ENCODE measurements around the gene BMP7.

Gene BMP7

DNA sequence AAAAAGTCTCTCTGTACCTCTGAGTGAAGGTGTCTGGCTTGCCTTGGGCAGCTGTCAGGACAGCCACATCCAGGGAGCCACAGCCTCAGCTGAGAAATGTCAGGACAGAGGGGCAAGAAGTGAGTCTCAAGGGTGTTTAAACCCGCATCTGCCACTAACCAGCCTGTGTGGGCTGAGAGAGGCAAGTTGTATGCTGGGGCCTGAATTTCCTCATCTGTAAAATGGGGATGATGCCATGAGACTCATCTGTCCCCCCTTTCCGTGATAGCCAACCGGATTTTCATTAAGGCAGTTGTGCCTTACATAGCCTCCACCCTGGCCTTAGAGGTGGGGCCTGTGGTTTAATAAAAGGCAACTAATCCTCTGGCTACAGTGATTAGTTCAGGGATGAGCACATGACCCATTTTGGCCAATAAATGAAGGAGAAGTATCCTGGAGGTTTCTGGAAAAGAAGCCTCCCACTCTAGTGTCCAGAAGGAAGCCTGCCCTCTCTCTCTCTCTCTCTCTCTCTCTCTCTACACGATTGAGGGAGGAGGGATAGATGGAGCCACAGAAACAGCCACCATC is 79.3 kb downstream of the BMP7 start:
- DNase-seq = no peak

DNA sequence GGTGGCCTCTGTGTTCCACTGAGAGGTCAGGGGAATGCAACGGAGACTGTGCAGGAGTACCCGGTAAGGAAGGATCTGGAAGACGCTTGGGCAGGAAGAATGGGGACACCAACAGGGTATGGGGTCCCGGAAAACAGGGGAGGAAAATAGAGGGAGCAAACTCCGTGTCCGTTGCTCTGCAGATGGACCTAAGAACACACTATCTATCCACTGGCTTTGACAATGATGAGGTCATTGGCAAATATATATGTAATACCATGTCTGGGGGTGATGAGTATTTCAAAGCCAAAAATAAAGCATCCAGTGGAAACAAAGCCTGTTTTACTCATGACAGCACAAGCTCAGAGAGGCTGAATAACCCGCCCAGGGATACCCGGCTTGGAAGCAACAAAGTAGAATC is 80.2 kb downstream of the BMP7 start:
- DNase-seq = no peak

GRCh38 chr20:57185188-57185743 is 81.2 kb downstream of the BMP7 start:
- DNase-seq = no peak

DNA sequence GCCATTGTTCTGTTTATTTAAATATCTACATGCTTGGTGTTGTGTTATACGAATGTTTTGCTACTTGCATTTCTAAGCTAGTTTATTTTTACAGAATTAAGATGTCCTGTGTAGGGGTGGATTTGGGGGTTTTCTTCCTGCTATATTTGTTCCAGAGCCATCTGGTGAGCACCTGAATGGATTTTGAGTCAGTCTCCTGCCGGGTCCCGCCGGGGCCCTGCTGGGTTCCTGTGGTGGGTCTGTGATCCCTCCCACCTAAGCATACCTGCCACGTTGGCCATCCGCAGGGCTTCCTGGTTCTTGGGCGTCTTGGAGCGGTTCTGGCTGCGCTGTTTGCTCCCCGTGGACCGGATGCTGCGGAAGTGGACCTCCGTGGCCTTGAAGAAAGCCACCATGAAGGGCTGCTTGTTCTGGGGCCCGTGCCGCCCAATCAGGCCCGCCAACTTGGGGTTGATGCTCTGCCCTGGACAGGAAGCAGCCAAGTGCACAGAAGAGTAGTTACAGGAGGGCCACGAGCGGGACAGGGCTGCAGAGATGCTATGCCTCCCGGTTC is 82.9 kb downstream of the BMP7 start:
- no peak for DNase-seq

DNA sequence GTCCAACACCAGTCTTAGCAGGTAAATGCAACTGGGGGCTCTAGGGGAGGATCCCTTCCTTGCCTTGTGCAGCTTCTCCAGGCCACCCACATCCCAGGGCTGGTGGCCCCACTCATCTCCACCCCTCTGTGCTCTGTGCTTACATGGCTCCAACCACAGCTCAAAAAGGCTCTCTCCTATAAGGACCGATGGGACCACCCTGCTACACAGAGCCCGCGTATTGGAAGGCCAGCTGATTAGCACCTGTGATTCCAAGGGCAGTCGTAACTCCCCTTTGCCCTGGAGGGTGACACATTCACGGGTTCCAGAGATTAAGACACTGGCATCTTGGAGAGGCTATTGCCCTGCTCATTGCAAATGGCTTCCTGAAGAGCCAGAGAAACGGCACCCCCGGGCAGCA is 84.8 kb downstream of the BMP7 start:
- DNase-seq = no peak

DNA sequence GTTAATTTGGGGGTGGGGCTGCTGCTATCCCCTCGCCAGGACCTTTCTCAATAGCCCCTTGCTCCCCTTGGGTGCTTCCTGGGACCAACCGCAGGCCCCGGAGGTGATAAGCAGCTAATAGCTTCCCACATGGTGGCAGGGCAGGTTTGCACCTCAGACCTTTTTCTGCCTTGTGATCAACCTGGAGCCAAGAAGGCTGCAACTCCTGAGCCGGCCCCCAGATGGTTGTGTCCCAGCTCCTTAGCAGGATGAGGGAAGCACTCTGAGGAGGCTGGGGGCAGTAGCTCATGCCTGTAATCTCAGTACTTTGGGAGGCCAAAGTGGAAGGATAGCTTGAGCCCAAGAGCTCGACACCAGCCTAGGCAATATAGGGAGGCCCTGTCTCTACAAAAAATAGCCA is 85.5 kb downstream of the BMP7 start:
- DNase-seq = no peak

- DNase-seq = no peak
Observed at GRCh38 chr20:57180387-57180786, 86.1 kb downstream of the BMP7 start.

DNA sequence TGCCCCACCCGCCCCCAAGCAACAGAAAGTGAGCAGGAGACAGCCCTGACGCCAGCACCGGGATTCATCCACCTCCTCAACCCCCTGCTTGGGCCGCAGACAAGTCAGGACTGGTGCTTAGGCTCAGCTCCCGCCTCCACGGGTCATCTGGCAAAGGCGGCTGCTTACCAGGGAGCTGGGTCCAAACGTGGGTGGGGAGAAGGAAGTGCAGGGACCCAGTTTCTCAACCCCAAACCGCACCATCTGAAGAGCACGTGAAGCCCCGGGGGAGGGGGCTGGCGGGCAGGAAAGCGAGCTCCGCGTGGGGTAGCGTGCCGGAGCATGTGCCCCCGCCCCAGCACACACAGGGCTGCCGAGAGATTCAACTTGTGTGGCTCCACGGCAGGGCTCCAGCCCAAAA is 87.2 kb downstream of the BMP7 start:
- DNase-seq = no peak

DNA sequence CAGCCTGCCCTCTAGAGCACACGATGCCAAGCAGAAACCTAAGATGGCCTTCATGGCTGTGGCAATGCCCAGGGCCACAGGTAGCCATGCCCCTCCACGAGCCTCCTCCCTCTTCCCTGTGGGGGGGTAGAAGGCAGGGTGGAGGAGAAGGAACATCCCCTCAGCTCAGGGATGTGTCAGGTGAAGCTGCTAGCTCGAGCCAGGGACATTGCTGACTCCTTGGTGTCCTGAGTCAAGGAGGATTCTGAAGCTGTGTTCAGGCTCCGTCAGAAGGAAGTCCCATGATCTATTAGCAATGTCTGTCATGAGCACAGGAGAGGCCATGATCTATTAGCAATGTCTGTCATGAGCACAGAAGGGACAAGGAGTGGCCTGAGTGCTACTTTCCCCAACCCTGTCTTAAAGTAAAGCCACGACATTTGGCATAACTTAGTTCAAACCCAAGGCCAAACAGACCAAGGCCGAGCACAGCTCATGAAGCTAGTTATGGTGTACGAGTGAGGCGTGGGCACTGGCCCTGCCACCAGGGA is 87.8 kb downstream of the BMP7 start:
- DNase-seq = no peak

- no peak for DNase-seq
Observed at GRCh38 chr20:57177636-57178280, 88.7 kb downstream of the BMP7 start.

DNA sequence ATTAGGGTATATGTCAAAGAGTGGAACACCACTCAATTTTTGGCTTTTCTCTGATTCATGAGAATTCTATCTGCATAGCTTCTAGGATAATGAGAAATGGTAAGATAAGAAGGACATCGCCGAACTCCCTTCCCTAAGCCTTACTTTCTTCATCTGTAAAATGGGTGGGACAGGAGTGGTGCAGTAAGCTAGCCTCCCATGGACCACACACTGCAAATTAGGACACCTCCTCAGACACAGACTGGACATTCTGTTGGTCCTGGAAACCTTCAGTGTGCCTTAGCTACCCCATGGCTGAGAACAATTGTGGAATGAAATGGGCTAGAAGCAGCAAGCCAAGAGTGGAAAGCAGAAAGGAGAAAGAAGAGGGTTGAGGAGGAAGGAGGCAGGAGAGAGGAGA is 89.6 kb downstream of the BMP7 start:
- no peak for DNase-seq

- DNase-seq = no peak
Observed at GRCh38 chr20:57175397-57176010, 90.9 kb downstream of the BMP7 start.

DNA sequence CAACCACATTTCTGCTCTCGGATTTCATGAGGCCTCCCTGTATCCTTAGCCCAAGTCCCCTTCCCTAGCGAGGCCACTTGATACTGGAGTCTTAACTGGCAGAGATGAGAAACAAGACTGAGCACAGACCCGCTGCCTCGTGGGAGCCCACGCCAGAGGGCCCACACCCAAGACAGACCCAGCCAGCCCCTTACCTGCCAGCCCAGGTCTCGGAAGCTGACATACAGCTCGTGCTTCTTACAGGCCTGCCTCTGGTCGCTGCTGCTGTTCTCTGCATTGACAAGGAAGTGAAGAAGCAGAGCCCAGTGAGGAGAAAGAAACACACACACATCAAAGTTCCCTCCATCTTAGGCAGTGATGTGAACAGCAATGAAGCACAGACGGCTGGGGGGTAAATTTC is 91.7 kb downstream of the BMP7 start:
- DNase-seq = no peak

DNA sequence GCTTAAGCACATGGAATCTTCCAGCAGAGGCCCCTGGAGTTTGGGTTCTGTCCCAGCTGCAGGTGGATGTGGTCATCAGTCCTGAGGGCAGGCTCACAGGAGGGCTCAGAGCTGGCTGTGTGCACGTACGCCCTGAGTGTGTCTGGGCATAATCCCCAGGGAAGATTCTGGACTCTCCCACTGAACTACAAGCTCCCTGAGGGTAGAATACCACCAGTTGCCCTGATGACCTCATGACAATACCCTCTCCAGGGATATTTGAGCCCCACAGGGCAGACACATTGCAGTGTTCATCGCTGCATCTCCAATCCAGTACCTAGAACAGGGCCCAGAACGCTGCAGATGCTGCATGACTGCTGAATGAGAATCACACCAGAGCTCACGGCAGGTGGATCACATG is 92.5 kb downstream of the BMP7 start:
- no peak for DNase-seq

GRCh38 chr20:57173041-57173440 is 93.4 kb downstream of the BMP7 start:
- DNase-seq = no peak

DNA sequence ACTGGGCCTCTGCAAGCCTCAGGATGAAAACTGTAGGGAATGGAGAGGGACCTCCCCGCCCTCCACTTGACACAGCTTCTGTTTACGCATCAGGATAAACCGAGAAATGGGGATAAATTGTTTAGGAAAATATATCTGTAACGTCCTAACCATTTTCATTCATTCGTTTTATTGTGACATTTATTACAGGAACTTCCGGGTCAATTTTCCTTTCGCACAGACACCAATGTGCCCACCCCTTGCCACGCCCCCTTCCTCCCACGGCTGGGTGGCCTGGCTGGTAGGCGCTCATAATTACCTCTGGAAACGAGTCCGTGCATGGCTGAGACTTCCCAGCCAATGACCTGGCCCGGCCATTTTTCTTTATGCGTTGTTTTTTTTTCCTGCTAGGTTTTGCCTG is 96.1 kb downstream of the BMP7 start:
- DNase-seq = no peak

DNA sequence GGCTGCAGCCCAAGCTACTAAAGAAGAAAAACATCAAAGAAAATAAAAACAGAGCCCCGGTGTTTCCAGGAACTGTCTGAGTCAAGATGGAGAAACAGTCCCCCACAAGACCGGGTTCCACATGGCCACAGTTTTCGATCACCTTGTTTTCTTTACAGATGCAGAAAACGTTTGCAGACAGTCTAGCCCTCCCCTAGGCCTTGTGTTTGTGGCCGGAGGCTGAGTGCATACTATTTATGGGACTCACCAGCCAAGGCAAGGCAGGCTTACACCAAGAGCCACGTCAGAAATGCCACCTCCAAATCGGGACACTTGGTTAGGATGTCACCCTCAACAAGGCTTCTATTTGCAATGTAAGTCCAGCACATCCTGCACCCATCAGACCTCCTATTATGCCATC is 97.3 kb downstream of the BMP7 start:
- DNase-seq = no peak

GRCh38 chr20:57167971-57168701 is 98.3 kb downstream of the BMP7 start:
- no peak for DNase-seq

- no peak for DNase-seq
Observed at GRCh38 chr20:57167292-57167655, 99.2 kb downstream of the BMP7 start.

DNA sequence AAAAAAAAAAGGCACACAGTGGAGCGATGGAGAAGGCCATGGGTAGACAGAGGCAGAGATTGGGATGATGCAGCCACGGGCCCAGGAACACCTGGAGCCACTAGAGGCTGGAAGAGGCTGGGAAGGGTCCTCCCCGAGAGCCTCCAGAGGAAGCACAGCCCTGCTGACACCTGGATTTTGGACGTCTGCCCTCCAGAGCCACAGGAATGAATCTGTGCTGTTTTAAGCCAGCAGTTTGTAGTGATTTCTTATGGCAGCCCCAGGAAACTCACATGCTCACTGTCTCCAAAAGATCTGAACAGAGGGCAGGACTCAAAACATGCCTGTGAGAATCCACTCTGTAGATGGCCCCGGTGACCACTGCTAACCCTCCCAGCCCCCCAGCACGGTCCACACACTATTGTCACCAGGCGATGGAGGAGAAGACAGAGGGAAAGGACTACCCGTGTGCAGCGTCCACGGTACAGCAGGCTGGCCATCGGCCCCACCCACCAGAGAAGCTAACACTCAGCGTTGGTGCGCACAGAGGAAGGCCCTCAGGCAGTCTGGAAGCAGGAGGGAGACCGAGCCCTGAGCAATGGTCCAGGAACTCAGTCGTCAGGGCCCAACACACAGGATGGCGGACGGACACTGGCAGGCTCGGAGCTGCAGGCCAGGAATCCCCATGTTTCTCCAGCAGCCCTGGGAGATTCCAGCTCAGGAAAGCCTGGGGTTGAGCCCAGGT is 99.7 kb downstream of the BMP7 start:
- no peak for DNase-seq

- DNase-seq = no peak
Observed at GRCh38 chr20:57165427-57166004, 100.9 kb downstream of the BMP7 start.

GRCh38 chr20:57164872-57165271 is 101.6 kb downstream of the BMP7 start:
- no peak for DNase-seq

Data from NCI-H2171 (cell line).